Gastrocnemius medialis (tissue), 4 donors: Measurements from ENCODE around the gene NSL1.

Source experiments
- CTCF ChIP-seq, 5 experiments: fragments of 450-650 bp in 3 of 5; fragments of 200-600 bp in 2 of 5; sonication (generic) in 2 of 5; IDR thresholded peaks in 4 of 5; conservative IDR thresholded peaks in 1 of 5; 1 replicate in 4 of 5; 2 replicates in 1 of 5; pipeline ENCODE4 v1.5.1; 2016 to 2019; ENCODE audit warnings: antibody characterized with exemption in 5 of 5, mild to moderate bottlenecking in 3 of 5, moderate library complexity in 3 of 5
- POLR2A ChIP-seq, 2 donors: fragments of 450-650 bp; IDR thresholded peaks; one replicate each; pipeline ENCODE4 v1.6.1; 2017; ENCODE audit warnings: antibody characterized with exemption in 2 of 2, mild to moderate bottlenecking in 2 of 2, moderate library complexity in 2 of 2

GRCh38 chr1:212719633-212720032 lies 71.9 kb downstream of the NSL1 start:
- TF ChIP-seq CTCF (IDR thresholded peaks at IDR 0.05 in 4 of 5, conservative IDR thresholded peaks at IDR 0.05 in 1 of 5) (no peak), POLR2A (IDR thresholded peaks at IDR 0.05) (no peak)
